ENCODE measurements around the gene DOCK3. TPM values are rescaled to one million over a fixed set of nuclear protein-coding genes. Genes with fewer than 3 reads are reported as not detected.

The DOCK3 gene
- total and polyA plus RNA-seq, 2 donors (not counting 3 experiments of a cell fraction or from before 2014, with no cell fraction given) = 0.08 to 0.13 TPM

GRCh38 chr3:50811893-50812292 lies 137.2 kb downstream of the DOCK3 start:
- Histone ChIP-seq H3K4me3 (replicated peaks in 1 of 3; ENCODE audit: insufficient read depth in 1 of 3, low read depth in 1 of 3, low read length in 3 of 3) (no peak overlapping the region), H3K27me3 (ENCODE audit: control insufficient read depth in 2 of 2, insufficient read depth in 2 of 2, low read length in 2 of 2) (no peaks in the 10 kb centered on the region), H4K20me1 (replicated peaks; ENCODE audit: control insufficient read depth, extremely low read depth, insufficient read depth, low read length) (no peaks in the 10 kb centered on the region), H3K27ac (ENCODE audit: insufficient read depth, low read depth, low read length) (no peak overlapping the region), H3K4me2 (ENCODE audit: insufficient read depth, low read length) (no peak overlapping the region), H2AFZ (ENCODE audit: low read depth, low read length) (no peak overlapping the region), H3K36me3 (ENCODE audit: control insufficient read depth in 2 of 2, extremely low read depth in 1 of 2, insufficient read depth in 2 of 2, low read length in 2 of 2) (no peaks in the 10 kb centered on the region), H3K9ac (replicated peaks; ENCODE audit: extremely low read depth, insufficient read depth, low read length) (no peak overlapping the region), H3K4me1 (ENCODE audit: control insufficient read depth, extremely low read depth, insufficient read depth, low read length) (no peaks in the 10 kb centered on the region), H3K79me2 (ENCODE audit: control insufficient read depth, insufficient read depth, low read length) (no peaks in the 10 kb centered on the region), H3K9me1 (replicated peaks; ENCODE audit: control insufficient read depth, extremely low read depth, insufficient read depth, low read length) (no peaks in the 10 kb centered on the region), H3K9me3 (replicated peaks; ENCODE audit: control insufficient read depth, insufficient read depth, low read length) (no peaks in the 10 kb centered on the region)
- DNase-seq (ENCODE audit: low read depth, low spot score) (no peak), FAIRE-seq (no peak)
- intact Hi-C loops (cut with micrococcal nuclease) = no loop called here
- BruUV-seq (replicated peaks) = no TSS peak
- ChIA-PET POLR2A (no interaction called here), CTCF (no interaction called here)
- dilution Hi-C loops (cut with MboI; ENCODE audit: extremely low pct_ligation_motif_present, low sequenced_read_pairs) = no loop called here
- TF ChIP-seq CTCF (IDR thresholded peaks at IDR 0.05; ENCODE audit: extremely low read depth in 1 of 2, insufficient read depth in 1 of 2, low read depth in 1 of 2, low read length in 2 of 2) (no peak), FOS (IDR thresholded peaks at IDR 0.05; ENCODE audit: borderline replicate concordance, insufficient read depth, low read length) (no peak), POLR2AphosphoS5 (IDR thresholded peaks at IDR 0.05; ENCODE audit: insufficient read depth, low read depth, low read length) (no peak), JUN (IDR thresholded peaks at IDR 0.05; ENCODE audit: borderline replicate concordance, insufficient read depth, insufficient read length, low read depth) (no peak), POLR2A (IDR thresholded peaks at IDR 0.05; ENCODE audit: low read depth, low read length) (no peak), EZH2 (IDR thresholded peaks at IDR 0.05; ENCODE audit: borderline replicate concordance, low read depth, low read length, severe bottlenecking) (no peak), GATA2 (IDR thresholded peaks at IDR 0.05; ENCODE audit: insufficient read depth, insufficient read length, low read depth, low read length) (no peak), MYC (IDR thresholded peaks at IDR 0.05; ENCODE audit: low read depth, low read length) (no peak), MAX (IDR thresholded peaks at IDR 0.05; ENCODE audit: insufficient read depth, insufficient read length) (no peak)

Measured in endothelial cell of umbilical vein (primary cell).